GM19043 (cell line): Measurements from ENCODE around the gene AGT.
"Not testable (repeated sequence)": the region's sequence is repeated elsewhere in the genome, so short reads cannot be mapped to it uniquely, and the experiment has no call there.

Source experiments
- ATAC-seq: cut with Tn5 transposase; IDR thresholded peaks from one replicate; pipeline ENCODE4 v1.9.1; 2021; ENCODE audit warnings: low read depth; ENCODE audit not compliant: unreplicated experiment

AGT gene

GRCh38 chr1:230708631-230709580 is 5.0 kb downstream of the AGT start:
- no peak for ATAC-seq

GRCh38 chr1:230707732-230708630 is 5.9 kb downstream of the AGT start:
- no peak for ATAC-seq

GRCh38 chr1:230706887-230707731 is 6.8 kb downstream of the AGT start:
- no peak for ATAC-seq

GRCh38 chr1:230706020-230706699 is 7.8 kb downstream of the AGT start:
- no peak for ATAC-seq

GRCh38 chr1:230705289-230706019 is 8.5 kb downstream of the AGT start:
- no peak for ATAC-seq

- ATAC-seq: no peak
Observed at GRCh38 chr1:230704830-230705229, 9.1 kb downstream of the AGT start.

GRCh38 chr1:230703679-230704385 is 10.1 kb downstream of the AGT start:
- ATAC-seq: no peak

GRCh38 chr1:230702934-230703678 is 10.8 kb downstream of the AGT start:
- ATAC-seq: no peak

GRCh38 chr1:230701895-230702768 is 11.8 kb downstream of the AGT start:
- no peak for ATAC-seq

GRCh38 chr1:230701434-230701833 is 12.5 kb downstream of the AGT start:
- ATAC-seq: no peak

GRCh38 chr1:230700132-230700531 is 13.8 kb downstream of the AGT start:
- ATAC-seq: no peak

GRCh38 chr1:230699716-230700115 is 14.2 kb downstream of the AGT start:
- ATAC-seq: no peak

- ATAC-seq: not testable (repeated sequence)
Observed at GRCh38 chr1:230698964-230699363, 15.0 kb downstream of the AGT start.

- ATAC-seq: no peak
Observed at GRCh38 chr1:230698130-230698529, 15.8 kb downstream of the AGT start.

GRCh38 chr1:230696722-230697437 is 17.0 kb downstream of the AGT start:
- no peak for ATAC-seq

GRCh38 chr1:230696218-230696617 is 17.7 kb downstream of the AGT start:
- ATAC-seq: no peak
